Retina (tissue), 1 donor: Measurements from ENCODE around the gene TNS1.
A peak's percentile ranks its signal among the peaks of the same experiment; 100 is the strongest.

Experiments
- DNase-seq: peaks from one replicate; pipeline ENCODE4 v3.0.0-alpha.2; 2016

TNS1 gene

DNA sequence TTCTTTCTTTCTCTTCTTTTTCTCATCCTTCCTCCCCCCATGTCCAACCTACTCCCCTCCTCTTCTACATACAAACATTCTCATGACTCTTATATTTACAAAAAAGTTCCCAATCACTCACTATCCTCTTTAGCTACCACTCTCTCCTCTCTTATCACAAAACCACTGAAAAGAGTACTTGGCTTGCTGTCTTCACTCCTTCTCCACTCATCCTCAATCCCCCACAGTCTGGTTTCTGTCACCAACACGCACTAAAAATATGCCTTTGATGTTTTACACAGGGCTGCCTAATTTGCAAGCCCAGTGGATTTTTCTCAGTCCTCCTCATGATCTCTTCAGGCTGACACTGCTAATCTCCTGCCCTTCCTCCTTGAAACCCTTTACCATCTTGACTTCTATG, 159.5 kb downstream of the TNS1 start:
- DNase-seq, result no peak

- DNase-seq, result no peak
Measured at GRCh38 chr2:217842017-217842416, 160.8 kb downstream of the TNS1 start.

GRCh38 chr2:217840522-217840921, 162.3 kb downstream of the TNS1 start:
- DNase-seq, result no peak

- no peak for DNase-seq
Measured at GRCh38 chr2:217839750-217840107, 163.1 kb downstream of the TNS1 start.

GRCh38 chr2:217839073-217839749, 163.6 kb downstream of the TNS1 start:
- DNase-seq, result no peak

- DNase-seq, result no peak
Measured at GRCh38 chr2:217838409-217838831, 164.4 kb downstream of the TNS1 start.

- peak; percentile 42 for DNase-seq
Measured at GRCh38 chr2:217837530-217837929, 165.3 kb downstream of the TNS1 start.

DNA sequence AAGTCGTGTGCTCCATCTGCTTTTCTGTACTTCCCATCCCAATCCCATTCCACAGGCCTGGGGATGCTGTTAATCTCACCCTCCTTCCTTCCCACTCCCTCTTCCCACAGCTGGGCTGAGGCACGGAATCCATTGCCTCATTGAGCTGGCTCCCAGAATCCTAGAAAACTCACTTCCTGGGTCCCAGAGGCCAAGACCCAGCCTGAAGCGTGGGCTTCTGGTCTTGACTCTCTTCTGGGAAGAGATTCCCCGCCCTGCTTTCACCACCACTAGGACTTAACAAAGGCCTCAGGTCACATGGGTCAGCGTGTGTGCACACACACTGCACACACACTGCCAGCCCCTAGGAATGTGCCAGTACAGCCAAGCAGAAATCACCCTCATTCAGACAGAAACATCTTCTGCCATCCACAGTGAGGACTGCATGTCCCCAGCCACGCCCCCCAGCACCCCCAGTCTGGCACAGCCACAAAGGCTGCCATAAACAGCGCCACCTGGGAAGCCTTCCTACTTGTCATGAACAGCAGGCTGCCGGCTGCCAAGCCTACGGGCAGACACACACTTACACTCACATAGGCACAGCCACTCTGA, 165.8 kb downstream of the TNS1 start:
- DNase-seq, result peak; percentile 73

- peak; percentile 45 for DNase-seq
Measured at GRCh38 chr2:217835931-217836891, 166.6 kb downstream of the TNS1 start.

GRCh38 chr2:217834744-217835513, 167.9 kb downstream of the TNS1 start:
- DNase-seq, result no peak

GRCh38 chr2:217834057-217834620, 168.7 kb downstream of the TNS1 start:
- DNase-seq, result no peak

- DNase-seq, result no peak
Measured at GRCh38 chr2:217833439-217833838, 169.4 kb downstream of the TNS1 start.

DNA sequence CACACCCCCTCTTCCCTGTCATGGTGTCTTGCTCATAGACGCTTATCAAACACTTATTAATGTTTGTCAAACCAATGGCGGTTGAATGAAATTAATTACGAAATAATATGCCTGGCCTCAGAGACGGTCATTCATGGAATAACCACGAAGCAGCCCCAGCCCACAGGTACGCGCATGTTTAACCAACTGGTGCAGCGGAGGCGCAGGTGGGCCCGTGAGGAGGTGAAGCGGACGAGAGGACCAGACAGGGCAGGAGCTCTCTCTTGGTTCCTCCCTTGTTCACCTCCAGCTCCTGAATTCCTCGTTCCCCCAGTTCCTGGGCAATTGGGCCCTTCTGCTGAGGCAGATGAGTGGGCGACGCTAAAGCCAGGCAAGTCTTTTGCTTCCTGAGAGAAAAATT, 169.8 kb downstream of the TNS1 start:
- no peak for DNase-seq

GRCh38 chr2:217832115-217832514, 170.7 kb downstream of the TNS1 start:
- DNase-seq, result no peak

- no peak for DNase-seq
Measured at GRCh38 chr2:217831306-217831705, 171.5 kb downstream of the TNS1 start.

DNA sequence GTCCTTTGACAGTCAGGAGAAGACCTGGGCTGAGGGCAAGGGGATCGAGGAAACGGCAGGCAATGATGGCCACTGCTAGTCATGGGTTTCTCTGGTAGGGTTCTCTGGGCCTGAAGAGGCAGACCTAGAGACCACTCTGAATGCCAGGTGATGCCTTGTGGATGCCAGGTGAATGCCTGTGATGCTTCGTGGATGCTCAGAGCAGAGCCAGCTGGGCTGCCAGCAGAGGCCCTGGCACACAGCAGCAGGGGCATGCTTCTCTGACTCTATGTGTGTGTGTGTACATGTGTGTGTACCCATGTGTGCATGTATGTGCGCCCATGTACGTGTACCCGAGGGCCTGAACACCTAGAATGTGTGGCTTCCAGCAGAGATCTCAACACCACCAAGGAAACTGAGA, 172.0 kb downstream of the TNS1 start:
- DNase-seq, result no peak

DNA sequence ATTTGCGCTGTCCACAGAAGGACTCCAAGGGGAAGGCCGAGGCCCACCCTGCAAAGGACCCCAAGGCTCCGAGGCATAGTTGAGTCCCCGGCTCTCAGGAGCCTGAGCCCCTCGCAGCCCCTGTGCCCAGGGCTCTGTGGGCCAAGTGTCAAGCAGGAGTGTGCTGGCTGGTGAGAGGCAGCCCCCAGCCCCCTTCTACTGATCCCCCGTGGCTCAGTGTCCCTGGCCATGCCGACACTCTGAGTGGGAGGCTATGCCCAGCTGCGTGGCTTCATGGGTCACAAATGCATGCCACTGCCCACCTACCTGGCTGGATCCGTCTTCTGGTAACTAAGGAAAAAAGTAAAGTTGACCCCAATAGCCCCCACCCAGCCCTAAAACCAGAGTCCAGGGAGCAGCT, 172.7 kb downstream of the TNS1 start:
- no peak for DNase-seq

- DNase-seq, result no peak
Measured at GRCh38 chr2:217829420-217829819, 173.4 kb downstream of the TNS1 start.

GRCh38 chr2:217828336-217828735, 174.5 kb downstream of the TNS1 start:
- DNase-seq, result no peak

GRCh38 chr2:217827430-217828201, 175.2 kb downstream of the TNS1 start:
- no peak for DNase-seq

DNA sequence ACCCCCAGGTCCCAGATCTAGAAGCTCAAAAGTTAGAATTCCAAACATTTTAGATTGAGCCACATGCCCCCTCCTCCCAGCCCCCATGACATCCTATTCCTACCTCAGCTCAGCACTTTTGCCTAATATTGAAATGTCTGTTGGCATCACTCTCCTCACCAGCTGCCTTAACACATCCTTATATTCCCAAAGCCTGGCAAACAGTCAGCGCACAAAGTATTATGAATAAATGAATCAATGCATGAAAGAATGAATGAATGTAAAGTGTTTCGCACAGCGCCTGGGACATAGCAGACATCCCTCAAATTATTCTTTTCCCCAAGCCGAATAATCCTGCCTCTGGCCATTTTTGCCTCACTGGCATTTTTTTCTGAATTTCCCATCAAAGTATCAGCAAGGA, 175.8 kb downstream of the TNS1 start:
- no peak for DNase-seq

- DNase-seq, result no peak
Measured at GRCh38 chr2:217826520-217826919, 176.3 kb downstream of the TNS1 start.
